Activated CD4-positive, alpha-beta T cell treated with anti-CD3 and anti-CD28 coated beads, Interleukin-2, amount 10 ng/mL, durations not matched to agents 7 days and 5 days (primary cell): ENCODE results near the gene ASB8. TPM values are rescaled to one million over a fixed set of nuclear protein-coding genes. Genes with fewer than 3 reads are reported as not detected.
"Not testable (repeated sequence)": the region's sequence is repeated elsewhere in the genome, so short reads cannot be mapped to it uniquely, and the experiment has no call there.

Experiments used
- CTCF ChIA-PET: fragments of 350-600 bp; sonication (Branson Sonifier 250); formaldehyde crosslinking; loops from one replicate; lab custom pipeline; 2021; ENCODE audit warnings: antibody characterized with exemption; lab: Charles Lee
- POLR2A ChIA-PET: fragments of 350-600 bp; sonication (Branson Sonifier 250); formaldehyde crosslinking; loops from one replicate; lab custom pipeline; 2021; ENCODE audit warnings: antibody characterized with exemption; lab: Charles Lee
- DNase-seq: peaks from one replicate; pipeline ENCODE4 v3.0.0-alpha.2; 2020
- H3K27ac Mint-ChIP-seq: one replicate; pipeline ENCODE4 v1.8.0; 2021; ENCODE audit warnings: mild to moderate bottlenecking, moderate library complexity, mixed read lengths
- H3K27me3 Mint-ChIP-seq: one replicate; pipeline ENCODE4 v1.8.0; 2021; ENCODE audit warnings: mixed read lengths
- H3K36me3 Mint-ChIP-seq: one replicate; pipeline ENCODE4 v1.8.0; 2021; ENCODE audit warnings: low read depth, mixed read lengths
- H3K4me1 Mint-ChIP-seq: one replicate; pipeline ENCODE4 v1.8.0; 2021; ENCODE audit warnings: mixed read lengths
- H3K4me3 Mint-ChIP-seq: one replicate; pipeline ENCODE4 v1.8.0; 2021; ENCODE audit warnings: mild to moderate bottlenecking, moderate library complexity, mixed read lengths
- H3K9me3 Mint-ChIP-seq: one replicate; pipeline ENCODE4 v1.8.0; 2021; ENCODE audit warnings: mixed read lengths
- total RNA-seq, 2 experiments: library from RNA; stranded (reverse); gene quantifications; one replicate each; pipeline ENCODE4 v1.2.3, GENCODE V29; 2021

The ASB8 gene
- total RNA-seq, 2 experiments from 2014 or later, result 44.7 to 46.4 TPM

DNA sequence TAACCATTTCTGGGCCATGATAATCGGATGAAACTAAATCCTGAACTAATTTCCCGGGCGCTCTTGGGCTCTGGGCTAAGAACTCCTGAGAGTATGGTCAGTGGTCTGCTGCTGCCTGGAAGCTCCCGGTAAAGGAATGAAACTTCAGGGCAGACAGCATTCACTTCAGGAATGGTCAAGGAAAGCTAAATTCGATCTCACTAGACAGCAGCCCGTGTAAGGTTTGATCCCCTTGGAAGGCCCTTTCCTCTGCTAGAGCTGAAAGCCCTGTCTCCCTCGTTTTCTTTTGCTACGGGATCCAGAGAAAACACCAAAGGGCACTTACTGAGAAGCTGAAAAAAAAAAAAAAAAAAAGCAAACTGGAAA, 680 bp downstream of the ASB8 start:
- H3K27me3 Mint-ChIP-seq, result no peaks in the 10 kb centered on the region
- peaks cover 2% of the 10 kb centered on the region for H3K9me3 Mint-ChIP-seq
- DNase-seq, result no peak
- peaks cover 48% of the 10 kb centered on the region for H3K4me1 Mint-ChIP-seq
- H3K4me3 Mint-ChIP-seq, result peak overlapping the region; percentile 96
- ChIA-PET POLR2A (interaction anchor here (1.8 kb wide), 1 partner anchor 51 kb away, joined by 9 read pairs; the partner anchor contains the start of gene SENP1), CTCF (interaction anchor here (0.9 to 2.0 kb wide), 8 partner anchors 14 to 415 kb away, joined by 3 to 9 read pairs (median 4); partner anchors contain the start of gene CCDC184)
- H3K27ac Mint-ChIP-seq, result peak overlapping the region; percentile 97
- H3K36me3 Mint-ChIP-seq, result peaks cover 18% of the 10 kb centered on the region

DNA sequence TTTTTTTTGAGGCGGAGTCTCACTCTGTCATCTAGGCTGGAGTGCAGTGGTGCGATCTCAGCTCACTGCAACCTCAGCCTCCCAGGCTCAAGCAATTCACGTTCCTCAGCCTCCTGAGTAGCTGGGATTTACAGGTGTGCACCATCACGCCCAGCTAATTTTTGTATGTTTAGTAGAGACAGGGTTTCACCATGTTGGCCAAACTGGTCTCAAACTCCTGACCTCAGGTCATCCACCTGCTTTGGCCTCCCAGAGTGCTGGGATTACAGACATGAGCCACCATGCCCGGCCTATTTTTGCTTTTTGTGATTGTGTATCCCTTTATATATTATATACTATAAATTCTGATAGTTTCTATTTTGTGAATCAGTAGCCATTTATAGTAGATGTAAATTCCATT, 1.5 kb downstream of the ASB8 start:
- H3K9me3 Mint-ChIP-seq, POLR2A ChIA-PET, H3K27me3 Mint-ChIP-seq, H3K27ac Mint-ChIP-seq, DNase-seq, CTCF ChIA-PET: not testable (repeated sequence)
- Mint-ChIP-seq H3K4me1 (peaks cover 45% of the 10 kb centered on the region), H3K36me3 (peaks cover 22% of the 10 kb centered on the region), H3K4me3 (peak overlapping the region; percentile 96)

DNA sequence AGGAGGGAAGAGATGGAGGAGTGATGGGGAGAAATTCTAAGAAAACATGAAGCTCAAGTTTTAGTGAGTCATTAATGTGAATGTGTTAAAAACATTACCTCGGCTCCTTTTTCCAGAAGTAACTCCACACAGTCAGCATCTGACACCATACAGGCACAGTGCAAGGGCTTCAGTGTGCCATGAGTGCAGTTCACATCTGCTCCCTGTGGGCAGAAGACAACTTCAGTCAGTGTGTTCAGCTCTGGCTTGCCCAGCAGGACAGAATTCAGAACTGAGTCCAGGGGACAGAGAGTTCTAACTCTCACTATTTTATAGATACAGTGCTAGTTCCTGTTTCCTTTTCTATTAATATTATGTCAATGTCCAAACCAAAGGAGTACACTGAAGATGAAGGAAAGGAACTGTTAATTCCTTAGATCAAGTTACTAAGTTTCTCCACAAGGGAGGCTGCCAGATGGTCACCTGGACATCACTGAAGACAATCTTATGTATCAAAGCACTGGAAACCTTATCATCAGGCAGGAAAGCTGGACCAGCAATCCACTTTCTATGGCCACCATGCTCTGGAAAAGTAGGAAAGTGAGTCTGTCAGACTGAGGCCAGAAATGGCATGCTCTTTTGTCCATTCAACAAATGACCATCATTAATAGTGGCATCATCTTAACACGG, 6.1 kb downstream of the ASB8 start:
- POLR2A ChIA-PET, result no interaction called here
- Mint-ChIP-seq H3K27me3 (no peaks in the 10 kb centered on the region), H3K9me3 (no peaks in the 10 kb centered on the region), H3K27ac (no peak overlapping the region), H3K36me3 (peaks cover 45% of the 10 kb centered on the region), H3K4me3 (no peak overlapping the region), H3K4me1 (peaks cover 30% of the 10 kb centered on the region)
- CTCF ChIA-PET, result interaction anchor here (0.7 to 1.9 kb wide), 4 partner anchors 9 to 26 kb away, joined by 3 to 6 read pairs (median 4); no protein-coding TSS in a partner anchor
- no peak for DNase-seq

DNA sequence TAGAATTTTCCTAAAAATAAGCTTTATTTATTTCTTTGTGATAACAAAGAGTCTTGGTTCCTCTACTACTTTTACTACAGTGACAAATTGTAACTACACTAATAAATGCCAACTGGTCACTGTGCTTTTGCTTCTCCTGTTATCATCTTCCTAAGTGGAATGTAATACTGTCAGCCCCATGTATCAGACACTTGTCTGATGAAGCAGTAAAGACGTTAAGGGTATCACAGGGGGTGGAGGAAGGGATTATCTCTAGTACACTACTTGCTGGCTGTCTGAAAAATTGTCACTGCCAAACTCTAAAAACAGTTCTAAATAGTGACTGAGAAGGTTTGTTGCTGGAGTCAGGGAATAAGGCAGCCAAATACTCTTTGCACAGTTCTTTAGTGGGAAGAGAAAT, 11.3 kb downstream of the ASB8 start:
- Mint-ChIP-seq H3K9me3 (no peaks in the 10 kb centered on the region), H3K27ac (no peak overlapping the region), H3K27me3 (no peaks in the 10 kb centered on the region), H3K4me3 (no peak overlapping the region), H3K36me3 (peaks cover 41% of the 10 kb centered on the region), H3K4me1 (peaks cover 3% of the 10 kb centered on the region)
- no peak for DNase-seq
- CTCF ChIA-PET, result interaction anchor here (0.9 to 1.6 kb wide), 3 partner anchors 12 to 419 kb away, joined by 3 read pairs; partner anchors contain the start of gene ASB8
- POLR2A ChIA-PET, result no interaction called here

DNA sequence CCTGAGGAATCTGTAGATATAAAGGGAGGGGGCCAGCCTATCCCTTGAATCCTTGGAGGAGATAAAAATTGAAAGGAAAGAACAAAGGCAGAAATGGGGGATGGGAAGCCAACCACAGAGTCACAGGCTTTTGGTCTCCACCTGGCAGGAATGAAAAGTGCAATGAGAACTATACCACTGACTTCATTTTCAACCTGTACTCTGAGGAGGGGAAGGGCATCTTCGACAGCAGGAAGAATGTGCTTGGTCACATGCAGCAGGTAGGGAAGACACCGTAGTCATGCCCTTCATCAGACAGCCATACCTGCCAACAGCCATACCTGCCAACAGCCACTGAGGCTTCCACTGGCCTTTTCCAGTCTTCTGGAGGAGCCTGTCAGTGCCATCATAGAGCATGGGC, 13.4 kb downstream of the ASB8 start:
- Mint-ChIP-seq H3K27me3 (no peaks in the 10 kb centered on the region), H3K27ac (no peak overlapping the region), H3K4me1 (no peaks in the 10 kb centered on the region), H3K4me3 (no peak overlapping the region), H3K36me3 (peaks cover 20% of the 10 kb centered on the region), H3K9me3 (no peaks in the 10 kb centered on the region)
- ChIA-PET POLR2A (no interaction called here), CTCF (no interaction called here)
- no peak for DNase-seq

DNA sequence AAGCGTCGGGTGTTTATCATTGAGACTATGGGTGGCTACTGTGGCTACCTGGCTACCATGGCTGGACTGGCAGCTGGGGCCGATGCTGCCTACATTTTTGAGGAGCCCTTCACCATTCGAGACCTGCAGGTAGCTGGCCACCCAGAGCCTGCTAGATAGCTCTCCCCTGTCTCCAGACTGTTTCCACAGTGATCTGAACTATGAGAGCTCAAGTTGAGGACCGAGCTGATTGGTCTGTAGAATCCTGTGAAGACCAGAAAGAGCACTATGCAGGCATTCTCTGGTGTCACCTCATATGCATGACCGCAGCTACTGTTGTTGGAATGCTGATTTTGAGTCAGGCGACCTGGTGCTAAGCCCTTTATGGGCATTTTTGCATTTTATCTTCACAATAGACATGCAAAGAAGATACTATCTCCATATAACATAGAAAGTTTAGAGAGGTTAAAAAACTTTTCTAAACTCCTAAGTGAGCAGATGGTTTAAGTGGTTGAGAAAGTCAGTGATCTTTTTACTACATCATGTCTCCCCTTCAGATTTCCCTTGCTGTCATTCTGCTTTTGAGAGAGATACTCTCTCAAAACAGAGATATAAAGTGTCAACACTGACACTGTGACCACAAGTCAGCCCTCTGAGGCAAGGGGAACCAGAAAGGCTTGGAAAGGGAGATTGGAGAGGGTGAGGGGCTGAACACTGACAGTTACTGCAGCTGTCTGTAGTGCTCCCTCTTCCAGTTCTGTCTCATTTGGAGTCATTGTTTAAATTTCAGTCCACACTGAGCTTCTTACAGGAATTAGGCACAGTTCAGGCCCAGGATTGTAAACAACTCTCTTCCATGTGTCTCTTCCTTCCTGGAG, 14.3 kb downstream of the ASB8 start:
- H3K9me3 Mint-ChIP-seq, result no peaks in the 10 kb centered on the region
- ChIA-PET CTCF (interaction anchor here (1.3 to 1.9 kb wide), 3 partner anchors 9 to 14 kb away, joined by 3 to 9 read pairs (median 6); partner anchors contain the start of gene ASB8), POLR2A (no interaction called here)
- no peak for DNase-seq
- peaks cover 19% of the 10 kb centered on the region for H3K36me3 Mint-ChIP-seq
- H3K4me1 Mint-ChIP-seq, result no peaks in the 10 kb centered on the region
- no peaks in the 10 kb centered on the region for H3K27me3 Mint-ChIP-seq
- no peak overlapping the region for H3K4me3 Mint-ChIP-seq
- H3K27ac Mint-ChIP-seq, result no peak overlapping the region

DNA sequence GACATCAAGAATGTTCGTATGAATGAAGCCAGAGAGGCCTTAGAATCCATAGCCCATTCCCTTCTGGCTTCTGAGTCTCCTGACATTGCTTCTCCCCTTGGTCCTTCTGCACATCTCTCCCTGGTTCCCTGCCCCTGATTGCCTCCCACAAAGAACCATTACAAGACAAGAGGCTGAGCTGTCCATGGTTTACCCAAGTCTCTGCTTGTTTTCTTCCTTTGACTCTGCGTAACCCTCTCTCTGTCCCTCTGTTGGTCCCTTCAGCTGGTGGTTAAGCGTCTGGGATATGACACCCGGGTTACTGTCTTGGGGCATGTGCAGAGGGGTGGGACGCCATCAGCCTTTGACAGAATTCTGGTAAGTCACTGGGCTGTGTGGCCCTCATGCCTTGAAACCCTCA, 22.3 kb downstream of the ASB8 start:
- Mint-ChIP-seq H3K27me3 (no peaks in the 10 kb centered on the region), H3K4me3 (no peak overlapping the region), H3K9me3 (no peaks in the 10 kb centered on the region), H3K27ac (no peak overlapping the region), H3K4me1 (no peaks in the 10 kb centered on the region), H3K36me3 (peaks cover 14% of the 10 kb centered on the region)
- ChIA-PET POLR2A (no interaction called here), CTCF (no interaction called here)
- no peak for DNase-seq

DNA sequence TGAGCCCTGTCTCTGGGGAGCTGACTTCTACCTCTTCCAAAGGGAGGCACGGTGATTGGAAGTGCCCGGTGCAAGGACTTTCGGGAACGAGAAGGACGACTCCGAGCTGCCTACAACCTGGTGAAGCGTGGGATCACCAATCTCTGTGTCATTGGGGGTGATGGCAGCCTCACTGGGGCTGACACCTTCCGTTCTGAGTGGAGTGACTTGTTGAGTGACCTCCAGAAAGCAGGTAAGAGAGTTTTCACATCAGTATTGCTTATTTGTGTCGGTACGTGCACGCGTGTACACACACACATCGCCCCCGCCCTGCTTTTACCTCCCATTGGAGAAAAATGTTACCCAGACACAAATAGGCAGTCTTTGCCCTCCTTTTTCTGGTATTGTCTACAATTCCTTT, 24.5 kb downstream of the ASB8 start:
- no peak overlapping the region for H3K4me3 Mint-ChIP-seq
- H3K36me3 Mint-ChIP-seq, result peaks cover 14% of the 10 kb centered on the region
- DNase-seq, result no peak
- CTCF ChIA-PET, result interaction anchor here (1.2 kb wide), 1 partner anchor 24 kb away, joined by 4 read pairs; the partner anchor contains the start of gene ASB8
- H3K27ac Mint-ChIP-seq, result no peak overlapping the region
- H3K27me3 Mint-ChIP-seq, result no peaks in the 10 kb centered on the region
- no peaks in the 10 kb centered on the region for H3K4me1 Mint-ChIP-seq
- POLR2A ChIA-PET, result no interaction called here
- H3K9me3 Mint-ChIP-seq, result no peaks in the 10 kb centered on the region

DNA sequence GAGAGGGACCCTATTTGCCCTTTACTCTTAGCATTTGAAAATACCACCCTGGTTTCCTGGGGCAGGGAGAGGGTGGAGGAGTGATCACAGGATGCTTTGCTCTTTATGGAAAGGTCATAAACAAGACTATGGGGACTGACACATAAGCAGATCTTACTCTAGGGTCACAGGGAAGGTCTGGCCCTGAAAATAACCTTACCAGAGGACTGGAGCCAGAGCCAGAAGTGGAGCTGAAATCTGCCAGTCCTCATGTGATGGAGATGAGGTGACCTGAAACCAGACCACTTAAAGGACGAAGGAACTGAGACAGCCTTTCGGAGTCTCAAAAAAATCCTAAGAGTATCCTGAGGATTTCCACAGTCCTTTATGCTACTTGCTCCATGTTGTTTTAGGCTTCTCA, 25.8 kb downstream of the ASB8 start:
- Mint-ChIP-seq H3K9me3 (no peaks in the 10 kb centered on the region), H3K4me3 (no peak overlapping the region), H3K4me1 (no peaks in the 10 kb centered on the region), H3K27ac (no peak overlapping the region), H3K36me3 (peaks cover 21% of the 10 kb centered on the region), H3K27me3 (no peaks in the 10 kb centered on the region)
- no peak for DNase-seq
- POLR2A ChIA-PET, result no interaction called here
- CTCF ChIA-PET, result no interaction called here

DNA sequence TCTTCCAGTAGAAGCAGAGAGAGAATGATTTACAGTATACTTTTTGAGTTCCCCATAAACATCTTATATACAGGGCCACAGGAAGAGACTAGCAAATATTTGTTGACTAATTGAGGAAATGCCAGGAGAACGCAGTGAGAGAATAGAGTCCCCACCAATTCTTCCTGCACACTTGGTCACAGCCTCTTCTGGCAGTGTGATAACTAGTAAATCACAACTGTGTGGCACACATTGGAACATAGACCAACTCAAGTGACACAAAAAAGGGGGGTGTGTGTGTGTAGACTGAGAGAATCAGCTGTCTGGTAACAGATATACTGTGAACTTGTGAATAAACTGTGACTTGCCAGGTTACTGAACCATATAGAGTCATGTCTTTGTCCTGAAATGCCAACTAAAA, 27.9 kb downstream of the ASB8 start:
- H3K9me3 Mint-ChIP-seq, result no peaks in the 10 kb centered on the region

DNA sequence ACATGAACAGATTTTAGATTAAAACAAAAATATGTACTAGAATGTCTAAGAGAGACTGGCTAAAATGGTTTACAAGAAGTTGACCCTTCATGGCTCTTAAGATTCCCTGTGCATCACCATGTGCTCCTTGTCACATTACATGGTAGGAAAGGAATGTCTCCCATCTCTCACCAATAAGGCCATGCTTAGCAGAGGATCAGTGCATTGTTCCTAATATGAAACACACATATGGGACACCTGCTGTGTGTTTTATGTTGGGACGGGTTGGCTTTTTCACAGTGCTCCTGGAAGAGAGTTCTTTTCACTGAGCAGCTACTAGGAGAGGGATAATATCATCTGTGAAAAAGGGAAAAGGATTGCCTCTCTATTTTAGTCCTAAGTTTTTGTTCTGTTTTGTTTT, 28.5 kb downstream of the ASB8 start:
- Mint-ChIP-seq H3K27ac (no peak overlapping the region), H3K36me3 (peaks cover 19% of the 10 kb centered on the region), H3K27me3 (no peaks in the 10 kb centered on the region), H3K4me3 (no peak overlapping the region), H3K4me1 (no peaks in the 10 kb centered on the region), H3K9me3 (no peaks in the 10 kb centered on the region)
- CTCF ChIA-PET, result interaction anchor here (0.6 to 2.0 kb wide), 2 partner anchors 9 to 33 kb away, joined by 5 to 8 read pairs; no protein-coding TSS in a partner anchor
- POLR2A ChIA-PET, result no interaction called here
- DNase-seq, result no peak

More for the DNA sequence above, 27.9 kb downstream of the ASB8 start:
- Mint-ChIP-seq H3K27ac (no peak overlapping the region), H3K27me3 (no peaks in the 10 kb centered on the region), H3K36me3 (peaks cover 19% of the 10 kb centered on the region), H3K4me1 (no peaks in the 10 kb centered on the region), H3K4me3 (no peak overlapping the region)
- ChIA-PET POLR2A (no interaction called here), CTCF (interaction anchor here (0.6 to 2.0 kb wide), 3 partner anchors 8 to 33 kb away, joined by 3 to 8 read pairs (median 5); no protein-coding TSS in a partner anchor)
- DNase-seq, result no peak

DNA sequence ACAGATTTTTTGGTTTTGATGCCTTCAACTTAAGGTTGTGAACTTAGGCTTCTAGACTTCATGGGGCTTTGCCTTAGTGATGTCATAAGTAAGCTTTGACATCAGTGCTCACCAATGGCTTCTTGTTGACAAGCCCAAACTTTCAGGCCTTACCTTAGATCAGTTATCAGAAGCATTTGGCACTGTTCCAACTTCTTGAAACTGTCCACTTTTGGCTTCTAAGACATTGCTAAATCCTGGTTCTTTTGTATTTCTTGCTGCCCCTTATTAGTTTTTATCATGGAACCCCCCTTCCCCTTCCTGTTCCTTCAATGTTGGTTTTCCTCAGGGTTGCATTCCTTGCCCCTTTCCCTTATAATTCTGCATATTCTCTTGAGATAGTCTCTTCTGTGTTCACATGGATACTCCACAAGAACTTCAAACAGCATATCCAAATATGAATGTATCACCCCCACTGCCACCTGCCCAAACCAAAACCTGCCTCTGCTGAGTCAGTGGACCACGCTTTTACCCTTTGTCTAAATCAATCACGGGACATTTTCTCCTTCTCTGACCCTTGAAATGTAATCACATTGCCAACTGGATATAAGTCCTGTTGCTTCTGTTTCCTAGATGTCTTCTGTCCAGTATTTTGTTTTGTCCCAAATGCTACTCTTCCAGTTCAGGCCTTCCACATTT, 30.2 kb downstream of the ASB8 start:
- Mint-ChIP-seq H3K4me1 (no peaks in the 10 kb centered on the region), H3K36me3 (peaks cover 14% of the 10 kb centered on the region), H3K4me3 (no peak overlapping the region), H3K9me3 (no peaks in the 10 kb centered on the region), H3K27me3 (no peaks in the 10 kb centered on the region), H3K27ac (no peak overlapping the region)
- POLR2A ChIA-PET, result no interaction called here
- CTCF ChIA-PET, result interaction anchor here (2.0 kb wide), 1 partner anchor 11 kb away, joined by 5 read pairs; no protein-coding TSS in a partner anchor
- no peak for DNase-seq
